Keratinocyte (primary cell): ENCODE measurements around the gene C17orf113. TPM values are rescaled to one million over a fixed set of nuclear protein-coding genes. Genes with fewer than 3 reads are reported as not detected.

ENCODE experiments used
- DNase-seq: peaks from one replicate; pipeline ENCODE4 v3.0.0-alpha.2; 2011; ENCODE audit warnings: low read depth, missing footprints, low spot score
- FAIRE-seq: peaks from 2 replicates; lab custom pipeline; 2011; peaks lifted over from hg19 to GRCh38; lab: Jason Lieb, UNC
- H2AFZ ChIP-seq: 2 replicates; pipeline ENCODE4 v1.6.0; 2012; ENCODE audit warnings: low read length, control low read depth, inconsistent platforms; ENCODE audit not compliant: control insufficient read depth
- H3K27ac ChIP-seq: 2 replicates; pipeline ENCODE4 v1.5.1; 2011; ENCODE audit warnings: low read length; ENCODE audit not compliant: control insufficient read depth, insufficient read depth
- H3K27me3 ChIP-seq: 3 replicates; pipeline ENCODE4 v1.6.0; 2011; ENCODE audit warnings: low read length; ENCODE audit not compliant: control insufficient read depth, insufficient read depth; ENCODE audit errors: extremely low read depth
- H3K36me3 ChIP-seq, 2 experiments: 2 replicates in 1 of 2; 3 replicates in 1 of 2; pipeline ENCODE4 v1.5.1; 2011; ENCODE audit warnings: low read length in 2 of 2, mild to moderate bottlenecking in 1 of 2; ENCODE audit not compliant: control insufficient read depth in 2 of 2, insufficient read depth in 2 of 2; ENCODE audit errors: extremely low read depth in 1 of 2
- H3K4me1 ChIP-seq: 3 replicates; pipeline ENCODE4 v1.5.1; 2011; ENCODE audit warnings: low read length; ENCODE audit not compliant: control insufficient read depth, insufficient read depth; ENCODE audit errors: extremely low read depth
- H3K4me2 ChIP-seq: 3 replicates; pipeline ENCODE4 v1.6.0; 2011; ENCODE audit warnings: low read depth, low read length; ENCODE audit not compliant: control insufficient read depth, insufficient read depth; ENCODE audit errors: extremely low read depth
- H3K4me3 ChIP-seq, 3 experiments: fragments of 200-600 bp in 1 of 3; sonication (generic) in 1 of 3; 2 replicates in 2 of 3; 3 replicates in 1 of 3; pipeline ENCODE4 v1.5.1; 2011 to 2016; ENCODE audit warnings: low read length in 3 of 3, mild to moderate bottlenecking in 3 of 3, control low read depth in 2 of 3, inconsistent platforms in 1 of 3, low read depth in 1 of 3, mixed read lengths in 1 of 3, mixed run types in 1 of 3, moderate library complexity in 1 of 3; ENCODE audit not compliant: control insufficient read depth in 2 of 3, insufficient read depth in 2 of 3; ENCODE audit errors: extremely low read depth in 1 of 3
- H3K79me2 ChIP-seq: 2 replicates; pipeline ENCODE4 v1.6.0; 2012; ENCODE audit warnings: low read length; ENCODE audit not compliant: control insufficient read depth, insufficient read depth
- H3K9ac ChIP-seq: 3 replicates; pipeline ENCODE4 v1.6.0; 2011; ENCODE audit warnings: low read length; ENCODE audit not compliant: control insufficient read depth, insufficient read depth; ENCODE audit errors: extremely low read depth
- H3K9me1 ChIP-seq: 3 replicates; pipeline ENCODE4 v1.6.0; 2011; ENCODE audit warnings: low read length; ENCODE audit not compliant: control insufficient read depth, insufficient read depth; ENCODE audit errors: extremely low read depth
- H3K9me3 ChIP-seq: 2 replicates; pipeline ENCODE4 v1.5.1; 2012; ENCODE audit warnings: low read depth, low read length; ENCODE audit not compliant: control insufficient read depth
- H4K20me1 ChIP-seq: 3 replicates; pipeline ENCODE4 v1.6.0; 2011; ENCODE audit warnings: low read length; ENCODE audit not compliant: control insufficient read depth, insufficient read depth; ENCODE audit errors: extremely low read depth
- CTCF ChIP-seq, 3 experiments: IDR thresholded peaks in 1 of 3; conservative IDR thresholded peaks in 1 of 3; optimal IDR thresholded peaks in 1 of 3; 2 replicates in 2 of 3; 3 replicates in 1 of 3; pipeline versions ENCODE3 to v1.5.1; 2011; ENCODE audit warnings: low read length in 3 of 3, mild to moderate bottlenecking in 3 of 3, moderate library complexity in 2 of 3, control low read depth in 1 of 3, inconsistent platforms in 1 of 3; ENCODE audit not compliant: insufficient read depth in 2 of 3; ENCODE audit errors: extremely low read depth in 1 of 3
- EZH2 ChIP-seq: IDR thresholded peaks from one replicate; pipeline ENCODE4 v1.6.1; 2012; ENCODE audit warnings: inconsistent platforms, mild to moderate bottlenecking, low read length, moderate library complexity
- dilution Hi-C: fragments of 300-500 bp; cut with MboI; formaldehyde crosslinking; loops from one replicate; pipeline ENCODE4 v1.7.0; 2020; ENCODE audit warnings: low sequenced_read_pairs; ENCODE audit not compliant: extremely low pct_ligation_motif_present
- polyA plus RNA-seq, 5 experiments: library from polyadenylated mRNA; depleted of rRNA in 3 of 5; stranded (reverse) in 3 of 5; stranded (forward) in 1 of 5; unstranded in 1 of 5; fragments of >200 nt; gene quantifications; 1 replicate in 1 of 5; 2 replicates in 3 of 5; 3 replicates in 1 of 5; pipeline versions ENCODE4 v1.2.1 to v1.2.3, GENCODE V29; 2011 to 2012; ENCODE audit warnings: missing spikeins in 2 of 5, low read depth in 1 of 5, low replicate concordance in 1 of 5

Gene C17orf113
- polyA plus RNA-seq, 1 donor (not counting 4 experiments of a cell fraction or from before 2014, with no cell fraction given) = 0.12 TPM

- Histone ChIP-seq H3K9me3 (no peaks in the 10 kb centered on the region), H3K4me2 (no peak overlapping the region), H3K27ac (no peak overlapping the region), H2AFZ (no peak overlapping the region), H3K9me1 (no peaks in the 10 kb centered on the region), H3K4me1 (peaks cover 5% of the 10 kb centered on the region), H3K79me2 (no peaks in the 10 kb centered on the region), H3K36me3 (no peaks in the 10 kb centered on the region), H4K20me1 (no peaks in the 10 kb centered on the region), H3K27me3 (peaks cover 37% of the 10 kb centered on the region), H3K4me3 (no peak overlapping the region), H3K9ac (no peak overlapping the region)
- no peak for FAIRE-seq
- dilution Hi-C loops = no loop called here
- TF ChIP-seq EZH2 (no peak), CTCF (optimal IDR thresholded peaks at IDR 0.05 in 1 of 3, IDR thresholded peaks at IDR 0.05 in 1 of 3, conservative IDR thresholded peaks at IDR 0.05 in 1 of 3; ENCODE audit: extremely low read depth in 1 of 3, insufficient read depth in 2 of 3, low read length in 3 of 3) (no peak)
- no peak for DNase-seq
Observed at GRCh38 chr17:42094375-42095069, 44.1 kb upstream of the C17orf113 start.

GRCh38 chr17:42092939-42093338, 42.5 kb upstream of the C17orf113 start:
- no peak overlapping the region for H3K9ac ChIP-seq
- no peaks in the 10 kb centered on the region for H3K36me3 ChIP-seq
- no peak overlapping the region for H3K27ac ChIP-seq
- dilution Hi-C loops = no loop called here
- H3K9me1 ChIP-seq = no peaks in the 10 kb centered on the region
- H3K4me1 ChIP-seq = peaks cover 2% of the 10 kb centered on the region
- H3K4me2 ChIP-seq = no peak overlapping the region
- no peak overlapping the region for H2AFZ ChIP-seq
- H4K20me1 ChIP-seq = no peaks in the 10 kb centered on the region
- H3K79me2 ChIP-seq = no peaks in the 10 kb centered on the region
- FAIRE-seq = no peak
- no peak overlapping the region for H3K4me3 ChIP-seq
- no peak for TF ChIP-seq EZH2
- TF ChIP-seq CTCF (optimal IDR thresholded peaks at IDR 0.05 in 1 of 3, IDR thresholded peaks at IDR 0.05 in 1 of 3, conservative IDR thresholded peaks at IDR 0.05 in 1 of 3; ENCODE audit: extremely low read depth in 1 of 3, insufficient read depth in 2 of 3, low read length in 3 of 3) = no peak
- peaks cover 37% of the 10 kb centered on the region for H3K27me3 ChIP-seq
- no peak for DNase-seq
- H3K9me3 ChIP-seq = no peaks in the 10 kb centered on the region
